Omental fat pad (tissue), 4 donors: ENCODE results near the gene NUDT8. TPM values are rescaled to one million over a fixed set of nuclear protein-coding genes. Genes with fewer than 3 reads are reported as not detected.

Experiments
- ATAC-seq: fragments of 150-250 bp; one replicate; pipeline ENCODE4 v1.9.1; 2016; ENCODE audit warnings: mild to moderate bottlenecking, moderate library complexity; ENCODE audit not compliant: low FRiP score
- DNase-seq: peaks from one replicate; pipeline ENCODE4 v3.0.0-alpha.2; 2019; ENCODE audit warnings: low spot score
- total RNA-seq, 4 donors: library from RNA; depleted of rRNA; stranded (reverse); fragments of >200 nt; gene quantifications; one replicate each; pipeline ENCODE4 v1.1.0, GENCODE V29; 2016
- TF ChIP-seq, protein P1 (sequence below), 3 donors: fragments of 450-650 bp; IDR thresholded peaks; one replicate each; pipeline ENCODE4 v1.5.1; 2016 to 2017; ENCODE audit warnings: antibody characterized with exemption in 3 of 3, mild to moderate bottlenecking in 3 of 3, moderate library complexity in 2 of 3

The NUDT8 gene
- total RNA-seq, 4 donors from 2014 or later: 5.5 to 15.4 (median 9.7) TPM

GRCh38 chr11:67613313-67613959 is 16.3 kb downstream of the NUDT8 start:
- DNase-seq (no peak), ATAC-seq (no peak)
- TF ChIP-seq, protein P1, sequence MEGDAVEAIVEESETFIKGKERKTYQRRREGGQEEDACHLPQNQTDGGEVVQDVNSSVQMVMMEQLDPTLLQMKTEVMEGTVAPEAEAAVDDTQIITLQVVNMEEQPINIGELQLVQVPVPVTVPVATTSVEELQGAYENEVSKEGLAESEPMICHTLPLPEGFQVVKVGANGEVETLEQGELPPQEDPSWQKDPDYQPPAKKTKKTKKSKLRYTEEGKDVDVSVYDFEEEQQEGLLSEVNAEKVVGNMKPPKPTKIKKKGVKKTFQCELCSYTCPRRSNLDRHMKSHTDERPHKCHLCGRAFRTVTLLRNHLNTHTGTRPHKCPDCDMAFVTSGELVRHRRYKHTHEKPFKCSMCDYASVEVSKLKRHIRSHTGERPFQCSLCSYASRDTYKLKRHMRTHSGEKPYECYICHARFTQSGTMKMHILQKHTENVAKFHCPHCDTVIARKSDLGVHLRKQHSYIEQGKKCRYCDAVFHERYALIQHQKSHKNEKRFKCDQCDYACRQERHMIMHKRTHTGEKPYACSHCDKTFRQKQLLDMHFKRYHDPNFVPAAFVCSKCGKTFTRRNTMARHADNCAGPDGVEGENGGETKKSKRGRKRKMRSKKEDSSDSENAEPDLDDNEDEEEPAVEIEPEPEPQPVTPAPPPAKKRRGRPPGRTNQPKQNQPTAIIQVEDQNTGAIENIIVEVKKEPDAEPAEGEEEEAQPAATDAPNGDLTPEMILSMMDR (IDR thresholded peaks at IDR 0.05): no peak

GRCh38 chr11:67612751-67613150 is 17.0 kb downstream of the NUDT8 start:
- TF ChIP-seq, protein P1 (IDR thresholded peaks at IDR 0.05): no peak
- DNase-seq: no peak
- ATAC-seq: no peak

- DNase-seq: no peak
- TF ChIP-seq, protein P1 (IDR thresholded peaks at IDR 0.05): no peak
- ATAC-seq: no peak
Measured at GRCh38 chr11:67611704-67612587, 17.8 kb downstream of the NUDT8 start.

GRCh38 chr11:67611165-67611564 is 18.6 kb downstream of the NUDT8 start:
- DNase-seq (no peak), ATAC-seq (no peak)
- TF ChIP-seq, protein P1 (IDR thresholded peaks at IDR 0.05): no peak

- DNase-seq (no peak), ATAC-seq (no peak)
- TF ChIP-seq, protein P1 (IDR thresholded peaks at IDR 0.05): no peak
Measured at GRCh38 chr11:67610302-67610868, 19.4 kb downstream of the NUDT8 start.

DNA sequence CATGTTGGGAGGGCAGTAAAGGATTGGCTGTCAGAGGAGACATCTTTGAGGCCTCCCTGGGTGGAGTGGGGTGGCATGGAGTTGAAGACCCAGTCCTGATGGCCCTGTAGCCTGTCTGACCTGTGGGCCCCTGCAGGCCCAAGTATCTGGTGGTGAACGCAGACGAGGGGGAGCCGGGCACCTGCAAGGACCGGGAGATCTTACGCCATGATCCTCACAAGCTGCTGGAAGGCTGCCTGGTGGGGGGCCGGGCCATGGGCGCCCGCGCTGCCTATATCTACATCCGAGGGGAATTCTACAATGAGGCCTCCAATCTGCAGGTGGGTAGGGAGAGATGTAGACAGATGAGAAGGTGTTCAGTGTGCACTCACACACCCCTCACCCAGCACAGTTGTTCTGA is 20.4 kb downstream of the NUDT8 start:
- ATAC-seq (no peak), DNase-seq (no peak)
- TF ChIP-seq, protein P1 (IDR thresholded peaks at IDR 0.05): no peak
